Renal cortical epithelial cell (primary cell): ENCODE measurements around the gene MYF5. TPM values are rescaled to one million over a fixed set of nuclear protein-coding genes. Genes with fewer than 3 reads are reported as not detected.

ENCODE experiments used
- DNase-seq: peaks from one replicate; pipeline ENCODE4 v3.0.0-alpha.2; 2011; ENCODE audit warnings: low read depth
- total RNA-seq: library from RNA; depleted of rRNA; stranded (reverse); fragments of >200 nt; gene quantifications from 2 replicates; pipeline ENCODE4 v1.2.3, GENCODE V29; 2014

Gene MYF5
- total RNA-seq, 1 donor from 2014 or later, result not detected

DNA sequence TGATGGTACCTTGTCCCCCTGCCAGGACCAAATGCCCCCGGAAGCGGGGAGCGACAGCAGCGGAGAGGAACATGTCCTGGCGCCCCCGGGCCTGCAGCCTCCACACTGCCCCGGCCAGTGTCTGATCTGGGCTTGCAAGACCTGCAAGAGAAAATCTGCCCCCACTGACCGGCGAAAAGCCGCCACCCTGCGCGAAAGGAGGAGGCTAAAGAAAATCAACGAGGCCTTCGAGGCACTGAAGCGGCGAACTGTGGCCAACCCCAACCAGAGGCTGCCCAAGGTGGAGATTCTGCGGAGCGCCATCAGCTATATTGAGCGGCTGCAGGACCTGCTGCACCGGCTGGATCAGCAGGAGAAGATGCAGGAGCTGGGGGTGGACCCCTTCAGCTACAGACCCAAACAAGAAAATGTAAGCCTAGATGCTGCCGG is 8.9 kb upstream of the MYF5 start:
- no peak for DNase-seq

DNA sequence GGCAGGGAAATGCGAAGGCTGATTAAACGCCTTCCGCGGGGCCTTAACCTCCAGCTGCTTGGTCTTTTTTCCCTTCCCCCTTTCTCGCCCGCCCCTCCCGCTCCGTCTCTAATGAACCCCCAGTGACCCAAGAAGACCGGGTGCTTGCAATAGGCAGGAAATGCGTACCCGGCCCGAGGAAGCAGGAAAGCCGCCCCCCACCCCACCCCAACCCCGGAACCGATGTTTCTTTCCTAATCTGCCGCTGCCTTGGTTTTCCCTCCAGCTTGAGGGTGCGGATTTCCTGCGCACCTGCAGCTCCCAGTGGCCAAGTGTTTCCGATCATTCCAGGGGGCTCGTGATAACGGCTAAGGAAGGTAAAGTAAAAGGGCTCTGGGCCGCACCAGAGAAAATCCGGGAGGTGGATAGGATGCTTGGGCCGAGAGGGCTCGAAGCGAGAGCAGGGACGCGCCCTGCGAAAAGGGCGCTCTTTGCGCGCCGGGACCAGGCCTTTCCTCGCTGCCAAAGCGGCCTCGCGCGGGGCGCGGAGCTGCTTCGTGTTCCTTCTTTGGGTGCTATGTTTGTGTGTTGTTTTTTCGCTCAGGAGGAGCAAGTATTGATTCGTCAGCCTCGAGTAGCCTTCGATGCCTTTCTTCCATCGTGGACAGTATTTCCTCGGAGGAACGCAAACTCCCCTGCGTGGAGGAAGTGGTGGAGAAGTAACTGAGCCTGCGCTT is 8.3 kb upstream of the MYF5 start:
- no peak for DNase-seq

DNA sequence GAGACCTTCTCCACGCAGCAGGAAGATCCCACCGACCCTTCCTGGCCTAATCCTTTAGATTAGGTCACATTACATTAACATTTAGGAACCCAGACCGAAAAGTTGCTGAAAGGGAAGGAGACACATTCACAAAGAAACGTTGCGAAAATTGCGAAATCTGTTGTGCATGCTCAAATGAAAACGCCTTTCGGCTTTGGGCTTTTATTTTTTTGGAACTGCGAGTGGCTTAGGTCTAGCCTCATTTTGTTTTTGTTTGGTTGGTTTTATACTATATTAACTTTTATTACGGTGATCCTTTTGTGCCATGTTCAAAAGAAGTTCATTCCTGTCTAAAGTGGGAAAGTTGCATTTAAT is 7.8 kb upstream of the MYF5 start:
- DNase-seq, result no peak

DNA sequence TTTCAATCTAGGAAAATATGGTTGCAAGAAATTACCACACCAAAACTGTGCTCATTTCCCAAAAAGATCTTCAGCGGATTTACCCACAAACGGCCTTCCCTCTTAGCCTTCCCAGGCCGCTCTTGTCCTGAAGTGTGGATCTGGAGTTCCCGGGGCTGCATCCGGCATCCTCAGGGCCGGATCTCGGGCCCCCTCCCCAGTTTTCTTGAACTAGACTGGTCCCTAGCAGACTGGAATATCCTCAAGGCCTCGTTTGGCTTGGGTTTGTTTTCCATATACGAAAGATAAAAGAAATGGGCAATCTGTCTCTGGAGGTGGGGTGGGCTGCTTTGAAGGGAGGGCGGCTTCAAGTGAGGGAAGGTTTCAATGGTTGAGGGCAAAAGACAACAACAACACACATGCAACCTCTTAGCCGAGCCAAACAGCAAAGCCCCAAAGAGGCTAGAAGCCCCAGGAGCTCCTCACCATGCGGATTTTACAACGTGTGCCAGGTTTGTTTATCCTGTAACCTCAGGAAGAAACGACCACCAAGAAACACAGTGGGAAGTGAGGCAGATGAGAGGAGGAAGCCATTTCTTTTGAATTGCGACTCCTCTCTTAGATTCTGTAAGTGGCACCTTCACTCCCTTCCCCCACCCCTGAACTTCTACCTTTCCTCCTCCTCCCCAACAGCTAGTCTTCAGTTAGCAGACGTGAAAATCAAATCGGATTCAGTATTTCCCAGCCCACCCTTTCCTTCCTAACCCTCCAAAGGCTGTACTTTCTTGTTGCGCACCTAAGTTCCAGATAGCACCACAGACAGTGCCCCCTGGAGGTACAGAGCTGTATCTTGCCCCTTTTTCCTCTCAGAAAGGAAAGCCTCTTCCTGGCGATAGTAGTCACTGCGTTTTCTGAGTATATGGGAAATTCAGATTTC is 6.6 kb upstream of the MYF5 start:
- DNase-seq, result peak; percentile 32

DNA sequence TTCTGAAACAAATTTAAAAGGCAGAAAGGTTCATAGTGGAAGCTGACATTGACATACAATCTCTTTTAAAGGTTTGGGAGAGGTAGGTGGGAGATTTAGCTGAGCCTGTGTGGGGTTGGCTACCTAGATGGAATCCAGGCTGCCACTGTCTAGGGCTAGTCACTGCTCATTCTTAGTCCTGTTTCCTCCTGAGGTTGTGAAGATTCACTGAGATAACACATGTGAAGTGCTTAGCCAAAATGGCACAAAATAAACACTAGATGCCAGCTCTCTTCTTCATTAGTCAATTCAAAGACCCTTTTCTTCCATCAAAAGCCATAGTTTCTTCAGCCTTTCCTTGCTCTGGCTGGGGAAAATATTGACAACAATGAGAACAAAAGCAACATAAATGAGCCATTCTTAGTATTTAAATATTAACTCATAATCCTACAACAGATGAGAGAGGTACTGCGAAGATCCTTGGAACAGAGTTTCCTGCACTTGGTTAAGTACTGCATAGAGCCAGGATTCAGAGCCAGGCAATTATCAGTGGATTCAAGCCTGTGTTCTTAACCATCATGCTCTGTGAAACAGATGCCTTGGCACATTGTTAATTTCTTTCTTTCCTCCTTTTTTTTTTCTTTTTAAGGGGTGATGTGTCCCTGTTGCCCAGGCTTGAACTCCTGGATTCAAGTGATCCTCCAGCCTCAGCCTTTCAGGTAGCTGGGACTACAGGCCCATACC is 5.8 kb upstream of the MYF5 start:
- DNase-seq, result no peak

DNA sequence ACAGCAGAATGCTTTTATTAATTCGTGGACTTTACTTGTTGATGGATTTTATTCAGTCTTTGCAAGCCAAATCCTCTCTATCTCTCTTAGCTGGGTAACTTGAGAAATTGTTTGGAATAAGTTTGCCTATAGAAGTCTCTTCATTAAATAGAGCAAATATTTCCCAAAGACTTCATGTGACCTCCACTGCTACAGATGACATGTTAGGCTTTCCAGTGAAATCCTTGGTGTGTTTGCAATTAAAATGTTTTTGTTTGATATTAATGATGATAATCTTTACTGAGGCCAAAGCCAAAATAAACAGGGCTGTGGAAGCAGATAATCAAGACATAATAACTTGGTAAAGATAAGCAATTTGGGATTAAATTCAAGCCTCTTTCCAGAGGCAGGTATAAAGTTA is 4.8 kb upstream of the MYF5 start:
- DNase-seq, result no peak

DNA sequence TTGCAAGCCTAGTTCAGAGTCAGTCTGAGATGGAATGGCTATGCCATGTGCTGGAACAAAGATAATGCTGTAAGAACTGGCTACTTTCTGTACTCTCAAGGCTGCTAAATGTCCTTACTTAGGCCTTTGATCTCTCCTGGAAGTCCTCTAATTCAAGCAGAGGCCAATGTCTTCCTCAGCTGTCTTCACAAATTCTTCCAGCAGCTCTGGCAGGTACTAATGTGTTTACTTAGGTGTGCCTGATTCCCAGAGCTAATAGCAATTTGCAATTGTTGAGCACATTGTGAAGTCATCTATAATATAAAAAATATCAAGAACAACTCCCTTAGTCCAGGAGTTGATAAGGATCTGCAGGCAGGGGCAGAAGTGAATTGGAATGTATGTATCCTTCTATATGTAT is 3.8 kb upstream of the MYF5 start:
- no peak for DNase-seq

DNA sequence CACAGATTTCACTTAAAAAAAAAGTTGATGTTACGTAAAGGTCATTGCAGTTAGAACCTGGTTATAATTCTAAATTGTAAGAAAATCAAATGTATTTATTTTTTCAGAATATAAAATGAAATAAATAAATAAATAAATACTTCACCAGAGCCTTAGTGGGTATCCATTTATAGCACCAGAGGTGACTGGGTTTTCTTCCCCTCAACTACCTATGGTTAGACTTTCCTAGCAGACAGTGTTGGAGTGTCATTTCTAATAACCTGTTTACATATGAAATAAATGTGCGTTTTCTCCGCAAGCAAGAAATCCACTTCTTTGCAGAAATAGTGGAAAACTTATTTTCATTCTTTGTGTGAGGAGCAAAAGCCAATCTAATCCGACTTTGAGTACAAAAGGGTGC is 3.3 kb upstream of the MYF5 start:
- no peak for DNase-seq

DNA sequence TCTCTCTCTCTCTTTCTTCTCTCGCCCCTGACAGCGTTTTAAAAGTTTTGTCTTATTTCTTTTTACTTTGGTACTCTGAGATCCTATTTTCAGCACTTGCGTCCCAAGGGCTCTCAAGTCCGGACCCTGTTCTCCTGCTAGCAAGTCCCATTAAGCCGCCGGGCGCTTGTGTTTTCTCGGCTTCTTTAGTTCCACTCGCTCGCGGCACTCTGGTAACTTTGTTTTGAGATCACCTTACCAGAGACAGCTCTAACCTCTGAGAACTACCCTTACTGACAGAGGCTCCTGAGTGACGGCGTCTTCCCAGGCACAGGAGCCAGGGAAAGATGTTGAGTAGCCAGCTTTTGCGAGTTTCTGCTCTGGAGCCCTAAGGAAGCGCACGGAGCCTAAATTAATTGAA is 2.7 kb upstream of the MYF5 start:
- DNase-seq, result peak; percentile 18

DNA sequence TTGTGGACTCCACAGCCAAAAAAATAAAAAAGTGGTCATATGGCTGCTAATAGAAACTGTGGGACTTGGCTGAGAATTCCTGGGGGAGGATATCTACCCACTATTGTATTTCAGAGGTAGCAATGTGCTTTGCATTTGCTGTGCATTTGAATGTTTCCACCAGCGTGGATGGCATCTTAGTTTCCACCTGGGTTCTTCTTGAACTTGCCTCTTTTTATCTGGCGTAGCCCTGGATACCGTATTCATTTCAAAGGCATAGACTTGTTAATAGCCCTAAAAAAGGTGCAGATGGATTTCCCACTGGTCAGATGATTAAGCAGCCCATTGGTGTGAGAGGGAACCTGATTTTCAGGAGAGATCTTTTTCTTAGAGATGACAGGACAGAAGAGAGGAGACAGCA is 1.9 kb upstream of the MYF5 start:
- no peak for DNase-seq

DNA sequence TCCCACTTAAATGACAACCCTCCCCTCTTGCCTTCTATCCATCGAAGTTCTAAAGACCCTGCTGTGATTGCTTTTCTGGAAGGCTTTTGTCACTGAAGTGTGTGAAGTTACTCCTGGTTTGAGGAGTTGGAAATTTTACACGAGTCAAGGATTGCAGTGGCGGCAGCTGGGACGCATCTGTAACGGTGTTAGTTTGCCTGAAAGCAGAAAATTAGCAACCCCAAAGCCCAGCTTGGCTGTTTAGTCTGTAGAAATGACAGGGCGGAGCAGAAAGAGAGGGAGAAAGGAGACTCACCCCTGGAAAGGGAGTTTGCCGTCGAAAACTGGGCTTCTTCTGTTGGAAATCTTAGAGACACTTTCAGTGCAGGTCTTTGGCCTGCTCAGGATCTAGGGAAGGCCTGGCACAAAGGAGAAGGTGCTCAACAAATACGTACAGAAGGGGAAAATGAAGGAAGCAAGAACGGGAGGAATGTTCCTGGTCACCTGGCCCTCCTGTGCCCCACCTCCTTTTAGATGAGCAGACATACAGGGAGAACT is 931 bp upstream of the MYF5 start:
- DNase-seq, result no peak

DNA sequence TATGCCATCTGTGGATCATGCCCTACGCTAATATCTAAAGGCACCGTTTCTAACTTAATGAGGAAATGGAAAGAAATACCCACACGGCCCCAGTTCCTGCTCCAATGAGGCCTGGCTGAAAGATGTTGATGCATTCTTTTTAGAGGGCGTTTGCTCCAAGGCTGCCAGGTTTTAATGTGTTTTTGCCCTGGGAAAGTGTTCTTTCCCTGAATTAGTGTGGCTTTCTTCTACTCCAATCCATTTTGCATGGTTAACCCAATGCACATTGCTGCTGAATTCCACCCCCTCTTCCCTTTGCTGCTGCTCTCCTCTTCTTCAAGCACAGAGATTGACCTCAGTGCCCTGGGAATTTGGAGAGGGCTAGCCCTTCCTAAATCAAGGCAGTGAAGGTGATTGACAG is 1.1 kb downstream of the MYF5 start:
- no peak for DNase-seq

DNA sequence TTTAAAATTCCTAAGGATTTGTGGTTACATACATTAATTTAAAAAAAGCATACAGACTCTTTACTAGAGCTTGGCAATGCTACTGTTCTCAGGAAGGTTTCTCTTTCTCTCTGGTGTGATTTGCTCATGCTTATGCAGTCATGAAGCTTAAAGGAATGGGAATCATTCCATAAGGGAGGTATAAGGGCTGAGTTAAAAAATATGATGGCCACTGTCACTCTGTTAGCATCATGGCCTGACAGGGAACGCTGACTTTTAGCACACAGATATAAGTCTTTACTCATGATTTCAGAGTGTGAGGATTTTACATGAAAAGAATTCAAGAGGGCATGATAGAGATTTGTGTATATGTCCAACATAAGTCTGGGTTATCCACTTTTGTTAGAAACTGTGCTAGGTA is 3.8 kb downstream of the MYF5 start:
- DNase-seq, result no peak

DNA sequence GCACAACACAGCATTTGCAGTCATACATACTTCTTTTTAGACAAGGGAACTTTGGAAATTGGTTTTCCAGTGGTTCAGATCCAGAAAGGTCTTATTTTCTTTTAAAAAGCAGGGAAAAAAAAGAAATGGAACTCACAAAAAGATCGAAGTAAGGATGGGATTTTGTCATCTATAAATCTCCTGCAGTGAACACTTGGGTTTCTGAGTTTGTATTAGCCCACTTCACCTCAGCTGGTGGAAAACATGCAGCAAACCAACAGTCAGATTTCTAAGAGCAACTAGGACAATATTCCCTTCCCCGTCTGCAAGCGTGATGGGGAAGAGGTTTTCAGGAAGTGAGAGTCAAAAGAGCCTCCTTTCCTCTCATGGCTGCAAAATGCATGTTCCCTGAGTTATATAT is 4.6 kb downstream of the MYF5 start:
- DNase-seq, result no peak

DNA sequence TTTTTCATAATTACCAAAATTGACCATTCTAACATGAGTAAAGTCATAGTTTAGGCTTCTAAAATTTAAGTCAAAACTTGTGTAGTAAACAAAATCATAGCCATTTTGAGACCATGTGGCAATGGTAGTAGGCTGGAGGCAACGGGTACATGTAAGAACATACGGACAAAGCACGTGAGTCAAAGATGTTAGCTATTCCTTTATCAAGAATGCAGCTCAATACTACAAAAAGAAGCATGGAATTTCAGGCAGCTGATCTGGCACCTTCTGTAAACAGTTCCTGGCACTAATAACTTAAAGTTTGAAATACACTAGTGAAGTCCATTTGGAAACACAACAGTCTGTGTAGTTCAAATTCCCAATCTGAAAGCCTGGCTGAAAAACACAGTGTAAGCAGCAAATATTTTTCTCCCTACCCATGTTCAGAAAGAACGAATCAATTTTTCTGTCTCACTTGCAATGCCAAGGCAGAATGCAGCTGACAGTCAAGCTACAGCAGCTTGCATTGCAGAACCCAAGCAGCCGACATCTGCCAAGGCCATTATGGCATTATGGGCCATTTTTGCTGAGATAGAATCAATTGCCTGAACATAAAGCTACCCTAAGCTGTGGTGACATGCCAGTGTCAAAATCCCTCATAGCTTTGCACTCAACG is 29.3 kb downstream of the MYF5 start:
- DNase-seq, result no peak

DNA sequence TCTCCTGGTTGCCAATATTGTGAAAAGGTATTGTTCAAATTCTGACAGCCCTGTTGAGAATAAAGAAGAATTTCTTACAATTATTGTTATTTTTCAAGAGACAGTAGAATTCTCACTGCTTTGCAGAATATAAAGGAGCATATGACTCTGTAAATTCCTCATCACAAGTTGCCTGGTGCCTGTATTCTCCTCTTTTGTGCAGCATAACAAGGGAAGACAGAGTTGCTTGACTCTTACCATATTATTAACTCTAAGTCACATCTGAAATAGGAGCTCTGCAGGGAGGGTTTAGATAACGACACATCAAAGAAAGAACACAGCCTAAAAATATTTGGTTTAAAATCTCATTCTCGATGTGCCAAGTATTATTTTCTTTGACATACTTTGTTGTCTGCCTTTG is 31.1 kb downstream of the MYF5 start:
- DNase-seq, result no peak

DNA sequence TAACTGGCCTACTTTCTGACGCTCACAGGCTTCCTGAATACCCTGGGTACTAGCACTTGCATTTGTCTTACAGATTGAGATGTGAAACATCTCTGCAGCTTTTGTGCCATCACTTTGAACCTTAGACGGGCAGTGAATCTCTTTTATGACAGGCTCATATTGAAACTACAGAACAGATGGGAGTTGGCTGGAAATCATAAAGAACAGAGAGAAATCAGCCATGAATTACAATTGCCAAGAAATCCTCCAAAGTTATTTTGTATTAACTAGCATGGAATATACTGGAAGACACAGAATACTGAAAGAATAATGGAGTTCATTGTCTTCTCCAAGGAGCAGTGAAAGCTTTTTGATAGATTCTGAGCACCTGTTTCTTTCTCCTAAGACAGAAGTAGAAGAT is 32.7 kb downstream of the MYF5 start:
- DNase-seq, result no peak

DNA sequence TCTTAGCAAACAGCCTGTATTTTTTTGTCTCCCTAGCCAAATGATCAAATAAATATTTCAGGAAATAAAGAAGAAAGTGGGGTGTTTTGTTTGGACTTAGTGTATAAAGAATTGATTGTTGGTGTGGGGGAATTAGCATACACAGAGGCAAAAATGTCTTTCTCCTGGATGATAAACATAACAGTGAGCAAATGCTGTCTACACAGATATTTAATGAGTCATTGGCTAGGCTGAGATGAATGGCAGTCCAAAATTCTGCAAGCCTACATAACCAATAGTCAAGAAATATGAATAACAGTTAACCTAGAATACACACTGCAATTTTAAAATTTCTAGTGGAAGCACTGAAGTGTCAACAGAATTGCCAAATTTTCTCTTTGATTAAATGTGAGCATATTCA is 35.8 kb downstream of the MYF5 start:
- DNase-seq, result no peak

DNA sequence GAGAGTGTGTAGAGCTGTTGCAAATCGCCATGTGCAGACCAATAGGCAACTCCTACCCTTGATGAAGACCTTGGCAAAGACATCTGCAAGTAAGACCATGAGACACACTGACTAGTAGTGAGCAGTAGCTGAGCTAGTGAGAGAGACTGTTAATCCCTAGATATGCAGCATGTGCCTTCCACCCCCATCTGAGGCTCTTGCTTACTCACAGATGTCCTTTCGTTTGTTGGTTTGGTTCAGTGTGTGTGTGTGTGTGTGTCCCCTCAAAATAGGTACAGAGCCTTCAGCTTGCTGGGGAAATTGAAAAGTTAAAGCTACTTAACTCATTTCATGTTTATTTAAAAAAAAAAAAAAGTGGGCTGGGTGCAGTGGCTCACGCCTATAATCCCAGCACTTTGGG is 37.6 kb downstream of the MYF5 start:
- DNase-seq, result no peak

DNA sequence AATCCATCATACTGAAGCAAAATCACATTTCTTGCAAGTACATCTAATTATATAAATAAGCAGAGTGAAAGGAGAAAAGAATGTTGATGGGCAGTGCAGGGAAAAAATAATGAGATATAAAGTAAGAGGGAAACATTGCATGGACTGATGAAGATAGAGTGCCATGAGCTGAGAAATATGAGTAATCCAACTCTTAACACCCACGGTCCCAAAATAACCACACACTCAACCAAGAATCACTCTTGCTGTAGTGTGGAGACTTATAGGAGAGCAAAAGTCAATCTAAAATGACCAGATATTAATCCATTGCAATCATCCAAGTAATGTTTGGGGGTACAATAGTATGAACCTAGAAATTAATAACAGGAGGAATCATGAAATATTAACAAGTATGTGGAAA is 40.2 kb downstream of the MYF5 start:
- peak; percentile 7 for DNase-seq

DNA sequence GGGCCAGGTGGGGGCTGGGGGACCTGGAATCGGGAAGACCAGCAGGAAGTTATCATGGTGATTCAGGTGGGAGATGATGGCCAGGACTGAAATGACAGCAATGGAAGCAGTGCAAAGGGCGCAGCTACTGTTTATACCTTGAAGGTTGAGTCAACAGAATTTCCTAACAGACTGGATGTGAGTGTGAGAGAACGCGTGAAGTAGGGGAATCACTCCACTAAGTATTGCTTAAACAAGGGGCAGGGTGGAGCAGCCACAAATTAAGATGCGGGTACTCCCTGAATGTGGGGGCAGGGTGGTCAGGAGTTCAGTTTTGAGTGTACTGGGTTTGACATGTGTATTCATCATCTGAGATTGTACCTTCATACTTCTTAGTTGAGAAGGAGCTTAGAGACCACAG is 45.1 kb downstream of the MYF5 start:
- DNase-seq, result peak; percentile 10

DNA sequence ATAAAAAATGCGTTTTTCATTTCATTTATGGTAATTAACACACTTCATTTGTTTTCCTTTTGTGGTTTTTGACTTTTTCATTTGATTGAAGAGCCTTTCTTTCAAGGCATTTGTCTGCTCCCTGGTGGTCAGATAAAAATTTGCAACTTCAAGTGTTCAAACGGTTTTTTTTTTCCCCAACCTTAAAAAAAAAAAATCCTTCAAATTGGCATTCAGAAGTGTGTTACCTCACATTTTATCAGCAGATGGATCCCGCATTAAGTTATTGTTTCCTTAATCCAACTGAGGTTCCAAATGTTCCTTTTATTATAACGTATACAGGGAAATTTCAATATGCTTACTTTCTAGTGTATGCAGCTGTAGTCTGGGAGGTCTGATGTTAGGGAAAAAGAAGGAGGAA is 47.2 kb downstream of the MYF5 start:
- peak; percentile 64 for DNase-seq
